HL-60 (cell line): Measurements from ENCODE around the gene STK24.

Experiments
- DNase-seq, 2 experiments: peaks; one replicate each; pipeline ENCODE4 v3.0.0-alpha.2; 2010 to 2020; ENCODE audit warnings: low read depth in 1 of 2, low spot score in 1 of 2
- H3K27ac ChIP-seq: fragments of 250-450 bp; sonication (Bioruptor Pico); replicated peaks from 2 replicates; pipeline ENCODE4 v1.5.1; 2020; ENCODE audit warnings: mild to moderate bottlenecking, moderate library complexity
- H3K27me3 ChIP-seq: fragments of 250-450 bp; sonication (Bioruptor Pico); 2 replicates; pipeline ENCODE4 v1.5.1; 2021; ENCODE audit warnings: mild to moderate bottlenecking, moderate library complexity; ENCODE audit not compliant: insufficient read depth, poor library complexity, severe bottlenecking
- H3K4me3 ChIP-seq: replicated peaks from 2 replicates; pipeline ENCODE4 v1.5.1; 2011; ENCODE audit warnings: mild to moderate bottlenecking, control low read depth, low read length; ENCODE audit not compliant: insufficient read depth
- CTCF ChIP-seq: IDR thresholded peaks from one replicate; pipeline ENCODE4 v1.5.1; 2011; ENCODE audit warnings: low read length, control low read depth, inconsistent platforms; ENCODE audit not compliant: insufficient read depth
- GABPA ChIP-seq: IDR thresholded peaks from 2 replicates; pipeline ENCODE4 v1.6.1; 2012; ENCODE audit warnings: low read depth
- POLR2AphosphoS5 ChIP-seq: IDR thresholded peaks from 2 replicates; pipeline ENCODE4 v1.6.1; 2012; ENCODE audit warnings: low read depth
- REST ChIP-seq: IDR thresholded peaks from 2 replicates; pipeline ENCODE4 v1.6.1; 2012; ENCODE audit warnings: low read depth; ENCODE audit not compliant: insufficient replicate concordance
- SPI1 ChIP-seq: IDR thresholded peaks from 2 replicates; pipeline ENCODE4 v1.6.1; 2012; ENCODE audit warnings: low read depth, mild to moderate bottlenecking, borderline replicate concordance

The STK24 gene

GRCh38 chr13:98433654-98434053, 143.3 kb downstream of the STK24 start:
- DNase-seq: no peak
- TF ChIP-seq GABPA (no peak), SPI1 (no peak), CTCF (no peak)
- no peak overlapping the region for H3K27ac ChIP-seq
- peaks cover 13% of the 10 kb centered on the region for H3K27me3 ChIP-seq
- no peak overlapping the region for H3K4me3 ChIP-seq

GRCh38 chr13:98432638-98433037, 144.3 kb downstream of the STK24 start:
- no peak for DNase-seq
- Histone ChIP-seq H3K27me3 (peaks cover 13% of the 10 kb centered on the region), H3K27ac (no peak overlapping the region), H3K4me3 (no peak overlapping the region)
- no peak for TF ChIP-seq SPI1
- no peak for TF ChIP-seq REST
- no peak for TF ChIP-seq CTCF
- no peak for TF ChIP-seq POLR2AphosphoS5
- no peak for TF ChIP-seq GABPA

GRCh38 chr13:98429977-98430736, 146.8 kb downstream of the STK24 start:
- Histone ChIP-seq H3K27ac (no peak overlapping the region), H3K27me3 (peaks cover 13% of the 10 kb centered on the region), H3K4me3 (no peak overlapping the region)
- TF ChIP-seq SPI1 (no peak), POLR2AphosphoS5 (no peak), GABPA (no peak), REST (no peak), CTCF (no peak)
- no peak for DNase-seq

- no peak for TF ChIP-seq SPI1
- TF ChIP-seq REST: no peak
- no peak for TF ChIP-seq GABPA
- TF ChIP-seq CTCF: no peak
- no peak for TF ChIP-seq POLR2AphosphoS5
- Histone ChIP-seq H3K27me3 (peaks cover 13% of the 10 kb centered on the region), H3K4me3 (no peak overlapping the region), H3K27ac (no peak overlapping the region)
- no peak for DNase-seq
Measured at GRCh38 chr13:98429531-98429930, 147.4 kb downstream of the STK24 start.
